Neutrophil (primary cell): ENCODE measurements around the gene PNMA6E.
"Not testable (repeated sequence)": the region's sequence is repeated elsewhere in the genome, so short reads cannot be mapped to it uniquely, and the experiment has no call there.

ENCODE experiments used
- H3K27ac ChIP-seq: fragments of 200-600 bp; sonication (generic); 2 replicates; pipeline ENCODE4 v1.5.1; 2016; ENCODE audit warnings: mild to moderate bottlenecking, moderate library complexity
- H3K27me3 ChIP-seq: fragments of 200-600 bp; sonication (generic); 2 replicates; pipeline ENCODE4 v1.6.0; 2016; ENCODE audit warnings: mild to moderate bottlenecking
- H3K36me3 ChIP-seq: fragments of 200-600 bp; sonication (generic); 2 replicates; pipeline ENCODE4 v1.5.1; 2017
- H3K4me1 ChIP-seq, 2 experiments: fragments of 200-600 bp in 1 of 2; sonication (generic) in 1 of 2; 1 replicate in 1 of 2; 2 replicates in 1 of 2; pipeline versions ENCODE4 v1.5.1 to v1.6.1; 2013 to 2016; ENCODE audit warnings: low read depth in 1 of 2, low read length in 1 of 2, mild to moderate bottlenecking in 1 of 2, moderate library complexity in 1 of 2; ENCODE audit not compliant: control insufficient read depth in 1 of 2, insufficient read depth in 1 of 2
- H3K4me3 ChIP-seq, 2 experiments: fragments of 200-600 bp in 1 of 2; sonication (generic) in 1 of 2; 1 replicate in 1 of 2; 2 replicates in 1 of 2; pipeline ENCODE4 v1.5.1; 2013 to 2016; ENCODE audit warnings: low read depth in 1 of 2, low read length in 1 of 2, mild to moderate bottlenecking in 1 of 2, moderate library complexity in 1 of 2
- H3K9me3 ChIP-seq: fragments of 200-600 bp; sonication (generic); 2 replicates; pipeline ENCODE4 v1.5.1; 2016
- TF ChIP-seq, protein P1 (sequence below): fragments of 200-600 bp; sonication (generic); IDR thresholded peaks from 2 replicates; pipeline ENCODE4 v1.5.1; 2016; ENCODE audit warnings: antibody characterized with exemption

Gene PNMA6E

DNA sequence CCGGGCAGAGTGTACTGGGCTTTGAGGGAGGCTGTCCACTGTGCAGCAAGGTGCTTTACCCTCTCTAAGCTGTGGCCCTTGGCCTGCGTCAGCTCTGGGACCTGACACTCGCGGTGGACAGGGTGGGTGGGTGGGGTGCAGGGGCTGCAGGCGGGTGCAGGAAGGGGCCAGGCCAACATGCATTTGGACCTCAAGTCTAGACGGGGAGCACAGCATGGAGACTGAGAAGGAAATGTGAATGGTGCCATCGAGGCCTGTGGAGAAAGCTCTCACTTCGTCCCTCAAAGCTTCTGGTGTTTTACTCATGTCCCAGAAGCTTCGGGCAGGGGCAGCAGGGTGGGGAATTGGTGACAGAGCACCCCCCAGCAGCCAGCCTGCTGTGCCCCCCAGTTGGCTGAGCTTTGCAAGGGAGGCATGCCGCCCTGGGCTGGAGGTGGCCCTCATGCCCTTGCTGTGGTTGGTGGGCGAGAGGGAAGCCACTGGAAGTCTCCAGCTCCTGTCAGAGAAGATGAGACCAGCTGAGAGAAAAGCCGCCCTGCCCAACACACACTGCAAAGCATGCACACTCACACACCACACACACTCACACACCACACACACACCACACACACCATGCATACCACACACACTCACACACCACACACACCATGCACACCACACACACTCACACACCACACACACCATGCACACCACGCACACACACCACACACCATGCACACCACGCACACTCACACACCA lies 12.3 kb downstream of the PNMA6E start:
- no peak overlapping the region for H3K4me3 ChIP-seq
- H3K27ac ChIP-seq = no peak overlapping the region
- no peaks in the 10 kb centered on the region for H3K27me3 ChIP-seq
- H3K4me1 ChIP-seq = no peaks in the 10 kb centered on the region
- no peaks in the 10 kb centered on the region for H3K9me3 ChIP-seq
- no peaks in the 10 kb centered on the region for H3K36me3 ChIP-seq
- TF ChIP-seq, protein P1, sequence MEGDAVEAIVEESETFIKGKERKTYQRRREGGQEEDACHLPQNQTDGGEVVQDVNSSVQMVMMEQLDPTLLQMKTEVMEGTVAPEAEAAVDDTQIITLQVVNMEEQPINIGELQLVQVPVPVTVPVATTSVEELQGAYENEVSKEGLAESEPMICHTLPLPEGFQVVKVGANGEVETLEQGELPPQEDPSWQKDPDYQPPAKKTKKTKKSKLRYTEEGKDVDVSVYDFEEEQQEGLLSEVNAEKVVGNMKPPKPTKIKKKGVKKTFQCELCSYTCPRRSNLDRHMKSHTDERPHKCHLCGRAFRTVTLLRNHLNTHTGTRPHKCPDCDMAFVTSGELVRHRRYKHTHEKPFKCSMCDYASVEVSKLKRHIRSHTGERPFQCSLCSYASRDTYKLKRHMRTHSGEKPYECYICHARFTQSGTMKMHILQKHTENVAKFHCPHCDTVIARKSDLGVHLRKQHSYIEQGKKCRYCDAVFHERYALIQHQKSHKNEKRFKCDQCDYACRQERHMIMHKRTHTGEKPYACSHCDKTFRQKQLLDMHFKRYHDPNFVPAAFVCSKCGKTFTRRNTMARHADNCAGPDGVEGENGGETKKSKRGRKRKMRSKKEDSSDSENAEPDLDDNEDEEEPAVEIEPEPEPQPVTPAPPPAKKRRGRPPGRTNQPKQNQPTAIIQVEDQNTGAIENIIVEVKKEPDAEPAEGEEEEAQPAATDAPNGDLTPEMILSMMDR = no peak

DNA sequence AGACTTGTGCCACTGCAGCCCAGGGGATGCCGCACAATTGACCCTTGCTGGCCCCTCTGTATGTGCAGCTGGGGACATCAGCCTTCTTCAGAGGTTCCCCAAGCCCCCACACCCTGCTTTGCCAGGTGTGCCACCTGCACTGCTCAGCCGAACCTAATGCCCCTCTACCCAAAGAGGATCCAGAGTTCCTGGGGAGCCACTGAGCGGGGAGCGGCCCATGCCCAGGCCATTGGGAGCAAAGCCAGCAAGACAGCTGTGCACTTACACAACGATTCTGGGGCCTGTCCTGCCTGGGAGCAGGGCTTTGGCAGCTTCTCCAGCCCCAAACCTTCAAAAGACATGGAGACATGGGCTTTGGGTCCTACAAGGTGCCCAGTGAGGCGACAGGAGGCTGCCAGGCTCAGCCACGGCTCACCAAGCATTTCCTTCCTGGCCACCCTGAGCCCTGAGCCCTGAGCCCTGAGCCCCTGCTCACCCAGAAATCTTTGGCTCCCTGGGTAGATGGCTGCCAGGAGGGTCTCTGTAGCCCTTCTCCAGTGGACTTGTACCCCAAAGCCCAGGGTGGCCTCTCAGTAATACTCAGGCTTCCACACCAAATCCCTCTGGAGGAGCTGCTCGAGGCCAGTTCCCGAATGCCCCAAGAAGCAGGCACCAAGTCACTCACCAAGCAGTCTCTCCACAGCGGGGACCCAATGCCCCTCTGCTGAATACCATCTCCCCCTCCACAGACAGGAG lies 13.0 kb downstream of the PNMA6E start:
- H3K4me1 ChIP-seq = no peaks in the 10 kb centered on the region
- no peaks in the 10 kb centered on the region for H3K36me3 ChIP-seq
- TF ChIP-seq, protein P1 = no peak
- no peak overlapping the region for H3K27ac ChIP-seq
- H3K27me3 ChIP-seq = no peaks in the 10 kb centered on the region
- no peak overlapping the region for H3K4me3 ChIP-seq
- no peaks in the 10 kb centered on the region for H3K9me3 ChIP-seq

DNA sequence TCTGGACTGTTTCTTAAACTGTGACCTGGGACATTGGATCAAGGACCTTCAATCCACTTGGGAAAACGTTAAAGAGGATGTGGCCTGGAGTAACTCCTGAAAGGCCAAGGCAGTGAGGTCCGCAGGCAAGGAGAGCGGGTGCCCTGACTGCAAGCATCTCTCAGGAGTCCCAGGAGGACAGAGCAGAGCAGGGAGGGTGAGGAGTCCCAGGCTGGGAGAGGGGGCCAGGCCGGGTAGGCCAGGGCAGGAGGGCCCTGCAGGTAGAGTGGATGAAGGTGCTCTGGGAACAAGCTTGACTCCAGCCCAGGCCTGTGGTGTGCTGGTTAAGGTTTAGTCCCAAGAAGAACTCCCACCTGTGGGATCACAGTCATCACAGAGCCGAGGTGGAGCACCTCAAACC lies 13.8 kb downstream of the PNMA6E start:
- no peaks in the 10 kb centered on the region for H3K27me3 ChIP-seq
- TF ChIP-seq, protein P1 = no peak
- no peaks in the 10 kb centered on the region for H3K36me3 ChIP-seq
- H3K4me1 ChIP-seq = no peaks in the 10 kb centered on the region
- H3K4me3 ChIP-seq = no peak overlapping the region
- no peak overlapping the region for H3K27ac ChIP-seq
- no peaks in the 10 kb centered on the region for H3K9me3 ChIP-seq

DNA sequence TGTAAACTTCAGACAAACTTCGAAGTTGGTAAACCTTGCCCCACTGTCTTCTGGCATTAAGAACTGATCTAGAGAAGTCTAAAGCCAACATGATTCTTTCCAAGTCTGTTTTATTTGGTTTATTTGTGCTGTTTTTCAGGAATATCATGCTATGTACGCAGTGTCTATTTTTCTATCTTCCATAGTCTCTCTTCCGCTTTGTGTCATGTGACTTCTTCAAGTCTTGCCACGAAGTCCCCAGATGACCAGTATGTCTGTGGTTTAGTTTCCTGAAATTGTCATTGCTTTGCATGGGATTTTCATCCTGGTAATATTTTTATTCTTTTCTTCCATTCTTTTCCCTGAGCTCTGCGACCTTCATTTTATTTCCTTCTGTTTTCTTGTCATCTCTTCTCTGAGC lies 15.1 kb downstream of the PNMA6E start:
- Histone ChIP-seq H3K4me1 (no peaks in the 10 kb centered on the region), H3K36me3 (no peaks in the 10 kb centered on the region), H3K9me3 (no peaks in the 10 kb centered on the region), H3K27me3 (no peaks in the 10 kb centered on the region), H3K4me3 (no peak overlapping the region), H3K27ac (no peak overlapping the region)
- TF ChIP-seq, protein P1 = no peak

DNA sequence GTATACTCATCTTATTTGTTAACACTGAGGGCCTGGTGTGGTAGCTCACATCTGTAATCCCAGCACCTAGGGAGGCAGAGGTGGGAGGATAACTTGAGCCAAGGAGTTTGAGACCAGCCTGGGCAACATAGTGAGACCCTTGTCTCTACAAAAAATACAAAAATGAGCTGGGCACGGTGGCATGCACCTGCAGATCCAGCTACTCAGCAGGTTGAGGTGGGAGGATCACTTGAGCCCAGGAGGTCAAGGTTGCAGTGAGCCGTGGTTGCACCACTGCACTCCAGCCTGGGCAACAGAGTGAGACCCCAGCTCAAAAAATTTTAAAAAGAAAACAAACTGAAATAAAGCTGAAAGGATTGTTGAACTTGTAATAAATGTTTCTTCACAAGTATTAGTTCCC lies 16.2 kb downstream of the PNMA6E start:
- H3K27ac ChIP-seq, H3K36me3 ChIP-seq, H3K4me3 ChIP-seq, H3K27me3 ChIP-seq, H3K9me3 ChIP-seq, H3K4me1 ChIP-seq: not testable (repeated sequence)

DNA sequence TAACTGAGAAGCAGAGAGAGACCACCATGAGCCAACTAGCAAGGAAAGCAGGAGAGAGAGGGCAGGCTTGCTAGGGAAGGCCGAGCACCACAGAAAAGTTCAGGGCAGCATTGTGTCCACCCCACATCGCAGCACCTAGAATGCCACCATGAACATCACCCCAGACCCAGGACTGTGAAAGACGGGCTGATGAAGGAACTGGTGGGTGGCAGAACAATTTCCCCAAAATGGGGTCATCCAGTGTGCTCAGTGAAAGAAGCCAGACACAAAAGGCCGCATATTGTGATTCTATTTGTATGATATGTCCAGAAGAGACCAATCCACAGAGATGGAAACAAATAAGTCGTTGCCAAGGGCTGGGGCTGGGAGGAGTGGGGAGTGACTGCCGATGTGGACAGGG lies 16.8 kb downstream of the PNMA6E start:
- TF ChIP-seq, protein P1 = no peak
- Histone ChIP-seq H3K27me3 (no peaks in the 10 kb centered on the region), H3K9me3 (no peaks in the 10 kb centered on the region), H3K4me3 (no peak overlapping the region), H3K27ac (no peak overlapping the region), H3K36me3 (no peaks in the 10 kb centered on the region), H3K4me1 (no peaks in the 10 kb centered on the region)
